ENCODE measurements around the gene LRRC4B. TPM values are rescaled to one million over a fixed set of nuclear protein-coding genes. Genes with fewer than 3 reads are reported as not detected.

LRRC4B gene
- total and polyA plus RNA-seq, 2 experiments from 2014 or later: 2.1 to 6.0 TPM

- H3K9me2 ChIP-seq (replicated peaks; ENCODE audit: insufficient read depth): no peaks in the 10 kb centered on the region
- no peak overlapping the region for H3K27ac ChIP-seq
- no peaks in the 10 kb centered on the region for H3K9me3 ChIP-seq (ENCODE audit: low read depth)
- H3K79me2 ChIP-seq: no peaks in the 10 kb centered on the region
- H4K20me1 ChIP-seq (ENCODE audit: insufficient read depth, poor library complexity, severe bottlenecking): no peaks in the 10 kb centered on the region
- H3K4me3 ChIP-seq: no peak overlapping the region
- DNase-seq (ENCODE audit: low spot score): no peak
- no peaks in the 10 kb centered on the region for H3K36me3 ChIP-seq (replicated peaks; ENCODE audit: insufficient read depth, low read depth)
- peak overlapping the region; percentile 54 for H3K4me2 ChIP-seq
- TF ChIP-seq EZH2phosphoT487 (IDR thresholded peaks at IDR 0.05; ENCODE audit: low read depth, severe bottlenecking, unreplicated experiment) (no peak), EZH2 (IDR thresholded peaks at IDR 0.05; ENCODE audit: borderline replicate concordance) (no peak), CTCF (IDR thresholded peaks at IDR 0.05; ENCODE audit: poor library complexity) (no peak)
- H2AFZ ChIP-seq: no peak overlapping the region
- peaks cover 16% of the 10 kb centered on the region for H3K27me3 ChIP-seq
- 47% methylated on average over 8 of the region's 13 CpGs for WGBS (ENCODE audit: low lambda C conversion rate, missing lambda C conversion rate)
- H3K4me1 ChIP-seq (ENCODE audit: insufficient read depth): no peaks in the 10 kb centered on the region
Measured at GRCh38 chr19:50488389-50489194, 79.6 kb downstream of the LRRC4B start.

DNA sequence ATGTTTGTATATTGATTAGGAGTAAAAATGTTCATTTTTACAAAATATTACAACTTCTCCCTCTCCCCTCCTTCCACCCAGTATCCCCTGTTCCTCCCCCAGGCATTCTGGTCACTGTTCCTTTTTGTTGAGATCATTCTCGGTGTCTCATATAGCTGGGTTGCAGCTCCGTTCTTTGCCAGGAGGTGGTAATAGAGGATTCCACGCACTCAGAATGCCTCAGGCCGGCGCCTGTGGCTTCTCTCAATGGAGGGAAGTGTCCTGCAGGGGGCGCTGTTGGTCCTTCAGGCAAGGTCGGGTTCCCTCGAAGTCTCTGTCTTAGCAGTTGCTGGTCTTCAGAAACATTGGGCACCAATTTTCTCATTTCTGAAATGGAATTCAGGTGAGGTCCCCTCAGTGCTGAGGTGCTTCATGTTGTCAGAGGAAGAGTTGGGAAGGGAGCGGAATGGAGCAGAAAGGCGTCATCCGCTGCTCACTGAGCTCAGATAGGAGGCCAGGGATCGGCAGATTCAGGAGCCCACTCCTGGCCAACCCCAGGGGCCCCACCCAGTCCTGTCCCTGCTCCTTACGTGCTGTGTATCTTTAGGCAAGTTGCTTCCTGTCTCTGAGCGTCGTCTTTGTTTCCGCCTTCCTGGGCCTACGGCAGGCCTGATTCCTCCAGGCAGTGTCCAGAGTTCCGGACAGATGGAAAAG lies 81.3 kb downstream of the LRRC4B start:
- no peaks in the 10 kb centered on the region for H4K20me1 ChIP-seq (ENCODE audit: insufficient read depth, poor library complexity, severe bottlenecking)
- peaks cover 16% of the 10 kb centered on the region for H3K27me3 ChIP-seq
- no peak overlapping the region for H2AFZ ChIP-seq
- H3K9me3 ChIP-seq (ENCODE audit: low read depth): no peaks in the 10 kb centered on the region
- no peaks in the 10 kb centered on the region for H3K79me2 ChIP-seq
- H3K4me1 ChIP-seq (ENCODE audit: insufficient read depth): no peaks in the 10 kb centered on the region
- no peaks in the 10 kb centered on the region for H3K36me3 ChIP-seq (replicated peaks; ENCODE audit: insufficient read depth, low read depth)
- DNase-seq (ENCODE audit: low spot score): no peak
- no peaks in the 10 kb centered on the region for H3K9me2 ChIP-seq (replicated peaks; ENCODE audit: insufficient read depth)
- H3K27ac ChIP-seq: no peak overlapping the region
- H3K4me2 ChIP-seq: no peak overlapping the region
- WGBS (ENCODE audit: low lambda C conversion rate, missing lambda C conversion rate): 82% methylated on average over 18 of the region's 18 CpGs
- H3K4me3 ChIP-seq: no peak overlapping the region
- TF ChIP-seq EZH2phosphoT487 (IDR thresholded peaks at IDR 0.05; ENCODE audit: low read depth, severe bottlenecking, unreplicated experiment) (no peak), EZH2 (IDR thresholded peaks at IDR 0.05; ENCODE audit: borderline replicate concordance) (no peak), CTCF (IDR thresholded peaks at IDR 0.05; ENCODE audit: poor library complexity) (peak; percentile 40)

GRCh38 chr19:50485284-50485955 lies 82.8 kb downstream of the LRRC4B start:
- H3K4me2 ChIP-seq: no peak overlapping the region
- peaks cover 8% of the 10 kb centered on the region for H3K27me3 ChIP-seq
- H3K4me3 ChIP-seq: no peak overlapping the region
- DNase-seq (ENCODE audit: low spot score): no peak
- H3K4me1 ChIP-seq (ENCODE audit: insufficient read depth): no peaks in the 10 kb centered on the region
- H4K20me1 ChIP-seq (ENCODE audit: insufficient read depth, poor library complexity, severe bottlenecking): peaks cover 5% of the 10 kb centered on the region
- no peak overlapping the region for H3K27ac ChIP-seq
- no peak overlapping the region for H2AFZ ChIP-seq
- no peaks in the 10 kb centered on the region for H3K9me3 ChIP-seq (ENCODE audit: low read depth)
- WGBS (ENCODE audit: low lambda C conversion rate, missing lambda C conversion rate): 98% methylated on average over 8 of the region's 10 CpGs
- H3K79me2 ChIP-seq: no peaks in the 10 kb centered on the region
- H3K36me3 ChIP-seq (replicated peaks; ENCODE audit: insufficient read depth, low read depth): no peaks in the 10 kb centered on the region
- no peak for TF ChIP-seq EZH2phosphoT487 (IDR thresholded peaks at IDR 0.05; ENCODE audit: low read depth, severe bottlenecking, unreplicated experiment)
- no peak for TF ChIP-seq CTCF (IDR thresholded peaks at IDR 0.05; ENCODE audit: poor library complexity)
- TF ChIP-seq EZH2 (IDR thresholded peaks at IDR 0.05; ENCODE audit: borderline replicate concordance): no peak
- no peaks in the 10 kb centered on the region for H3K9me2 ChIP-seq (replicated peaks; ENCODE audit: insufficient read depth)

Data from hepatocyte (in vitro differentiated cells).